ENCODE measurements around the gene INSC. TPM values are rescaled to one million over a fixed set of nuclear protein-coding genes. Genes with fewer than 3 reads are reported as not detected.

INSC gene
- total and polyA plus RNA-seq, 2 of the 4 experiments (the other 2 are of a cell fraction) = 0.53 to 1.4 TPM

- Histone ChIP-seq H3K4me2 (ENCODE audit: low read depth, low read length) (no peak overlapping the region), H3K14ac (replicated peaks; ENCODE audit: low read depth, low read length) (no peak overlapping the region), H2AK5ac (ENCODE audit: low read depth, low read length) (no peak overlapping the region), H2BK120ac (ENCODE audit: low read depth, low read length) (no peak overlapping the region), H3K4me1 (ENCODE audit: control insufficient read depth, insufficient read depth, low read length) (no peaks in the 10 kb centered on the region), H3K18ac (ENCODE audit: low read depth, low read length) (no peak overlapping the region), H2AK9ac (replicated peaks; ENCODE audit: low read depth, low read length, poor library complexity) (no peak overlapping the region), H3K4me3 (ENCODE audit: insufficient read depth, low read depth, low read length) (no peak overlapping the region), H3K27ac (ENCODE audit: insufficient read depth, low read length) (no peak overlapping the region), H3K9me1 (ENCODE audit: insufficient read depth, low read length) (peaks cover 4% of the 10 kb centered on the region), H3K23ac (ENCODE audit: low read depth, low read length) (no peak overlapping the region), H2BK5ac (ENCODE audit: low read depth, low read length, poor library complexity, severe bottlenecking) (no peak overlapping the region), H4K20me1 (ENCODE audit: insufficient read depth, low read length) (no peaks in the 10 kb centered on the region), H3K27me3 (ENCODE audit: control insufficient read depth, insufficient read depth, low read length) (no peaks in the 10 kb centered on the region), H3K56ac (ENCODE audit: extremely low read depth, insufficient read depth, low read length) (no peak overlapping the region), H3K9me3 (ENCODE audit: control insufficient read depth, insufficient read depth, low read length) (no peaks in the 10 kb centered on the region), H4K5ac (ENCODE audit: low read depth, low read length) (no peak overlapping the region), H2BK15ac (ENCODE audit: low read depth, low read length) (no peak overlapping the region), H3K79me1 (ENCODE audit: low read depth in 1 of 2, low read length in 2 of 2) (no peaks in the 10 kb centered on the region), H2BK20ac (ENCODE audit: low read depth, low read length) (no peak overlapping the region), H3K9ac (ENCODE audit: low read depth, low read length) (no peak overlapping the region), H3K36me3 (ENCODE audit: control insufficient read depth, insufficient read depth, low read length) (no peaks in the 10 kb centered on the region), H4K91ac (ENCODE audit: insufficient read depth, low read depth, low read length) (no peak overlapping the region), H4K8ac (ENCODE audit: low read depth in 2 of 2, low read length in 2 of 2) (no peak overlapping the region), H3K4ac (ENCODE audit: low read depth, low read length) (no peak overlapping the region), H2AFZ (replicated peaks; ENCODE audit: low read length, poor library complexity) (no peak overlapping the region)
- ChIA-PET POLR2A (ENCODE audit: unreplicated experiment) (no interaction called here), CTCF (no interaction called here)
- dilution Hi-C loops (cut with HindIII; ENCODE audit: low sequenced_read_pairs, unreplicated experiment) (no loop called here), intact Hi-C loops (cut with micrococcal nuclease) (no loop called here), in situ Hi-C loops (cut with MboI; ENCODE audit: low sequenced_read_pairs) (no loop called here)
- DNase-seq (no peak), ATAC-seq (ENCODE audit: low read depth) (no peak)
- TF ChIP-seq CTCF (conservative IDR thresholded peaks at IDR 0.05; ENCODE audit: low read depth, low read length) (no peak), POLR2A (IDR thresholded peaks at IDR 0.05; ENCODE audit: low read depth, low read length) (no peak), MAZ (IDR thresholded peaks at IDR 0.05; ENCODE audit: borderline replicate concordance, low read depth, low read length) (no peak), MAFK (IDR thresholded peaks at IDR 0.05; ENCODE audit: low read depth, low read length) (no peak)
- no TSS peak for BruUV-seq (replicated peaks)
- WGBS, 2 experiments (ENCODE audit: extremely low coverage in 2 of 2, insufficient read length in 1 of 2) = no CpG with 5 or more reads among the region's 5 CpGs
Measured at GRCh38 chr11:15139096-15139770, 24.5 kb downstream of the INSC start.
